Activated naive CD4-positive, alpha-beta T cell treated with Interleukin-2 at 50 U/mL for 16 hours (primary cell): Measurements from ENCODE around the gene UBA3.

Experiments
- DNase-seq: peaks from one replicate; pipeline ENCODE4 v3.0.0-alpha.2; 2020

Gene UBA3

GRCh38 chr3:69065318-69065964, 14.7 kb downstream of the UBA3 start:
- DNase-seq = peak; percentile 25

DNA sequence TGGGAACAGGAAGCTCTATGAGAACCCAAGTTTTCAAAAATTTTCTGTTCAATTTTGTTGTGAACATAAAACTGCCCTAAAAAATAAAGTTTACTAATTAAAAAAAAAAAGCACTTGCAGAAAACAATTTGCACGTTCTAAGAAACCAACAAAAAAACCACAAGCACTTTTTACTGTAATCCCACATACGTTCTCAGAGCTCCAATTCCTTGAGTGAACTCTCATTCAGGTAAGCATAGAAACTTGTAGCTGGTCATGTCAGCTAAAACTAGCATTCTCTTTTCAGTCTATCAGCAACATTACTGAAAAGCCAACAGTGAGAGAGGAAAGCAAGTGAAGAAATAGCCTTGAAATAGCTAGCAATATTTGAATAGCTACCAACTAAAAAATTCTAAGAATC, 16.5 kb downstream of the UBA3 start:
- DNase-seq = no peak

DNA sequence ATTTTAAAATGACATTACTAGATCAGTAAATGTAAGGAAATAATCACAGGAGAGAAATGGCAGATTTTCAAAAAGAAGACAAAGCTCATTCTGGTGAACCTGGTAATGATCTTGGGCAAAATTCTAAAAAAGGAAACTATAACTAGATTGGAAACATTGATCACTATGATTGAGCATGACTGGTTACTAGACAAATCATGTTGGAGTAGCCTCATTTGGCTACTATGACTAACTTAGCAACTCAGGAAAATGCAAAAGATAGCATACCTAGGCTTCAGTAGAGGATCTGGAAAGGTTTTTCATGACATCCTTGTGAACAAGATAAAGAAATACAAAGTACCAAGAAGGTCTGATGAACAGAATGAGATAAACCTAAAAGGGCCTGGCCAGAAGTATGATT, 20.5 kb downstream of the UBA3 start:
- no peak for DNase-seq

DNA sequence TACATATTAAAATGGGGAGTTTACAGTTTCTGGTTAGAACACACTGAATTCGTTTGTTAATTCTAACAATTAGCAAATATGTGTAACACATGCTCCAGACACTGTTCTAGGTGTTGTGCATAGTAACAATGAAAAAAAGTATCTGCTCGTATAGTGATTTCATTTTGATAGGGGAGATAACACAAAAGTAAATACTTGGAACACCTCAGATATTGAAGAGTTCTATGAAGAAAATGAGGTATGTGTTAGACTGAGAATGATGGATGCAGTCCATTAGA, 21.3 kb downstream of the UBA3 start:
- no peak for DNase-seq

GRCh38 chr3:69058180-69058946, 21.8 kb downstream of the UBA3 start:
- DNase-seq = no peak

DNA sequence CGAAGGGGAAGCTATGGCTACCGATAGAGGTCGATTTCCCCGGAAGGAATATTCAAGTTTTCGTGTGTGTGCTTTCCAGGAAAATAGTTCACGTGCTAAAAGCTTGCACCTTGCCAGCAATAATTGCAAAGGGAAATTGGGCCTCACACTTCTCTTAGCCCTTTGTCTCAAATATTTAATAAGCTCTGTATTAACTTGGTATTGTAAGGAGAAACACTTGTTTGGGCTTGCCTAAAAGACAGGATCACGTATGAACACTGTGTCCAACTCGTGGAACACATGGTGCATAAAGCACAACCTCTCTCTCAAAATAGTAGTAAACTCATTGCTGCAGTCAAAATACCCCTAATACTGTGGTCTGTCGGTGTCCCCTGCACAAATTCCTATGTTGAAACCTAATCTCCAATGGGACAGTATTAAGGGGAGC, 27.7 kb downstream of the UBA3 start:
- no peak for DNase-seq

DNA sequence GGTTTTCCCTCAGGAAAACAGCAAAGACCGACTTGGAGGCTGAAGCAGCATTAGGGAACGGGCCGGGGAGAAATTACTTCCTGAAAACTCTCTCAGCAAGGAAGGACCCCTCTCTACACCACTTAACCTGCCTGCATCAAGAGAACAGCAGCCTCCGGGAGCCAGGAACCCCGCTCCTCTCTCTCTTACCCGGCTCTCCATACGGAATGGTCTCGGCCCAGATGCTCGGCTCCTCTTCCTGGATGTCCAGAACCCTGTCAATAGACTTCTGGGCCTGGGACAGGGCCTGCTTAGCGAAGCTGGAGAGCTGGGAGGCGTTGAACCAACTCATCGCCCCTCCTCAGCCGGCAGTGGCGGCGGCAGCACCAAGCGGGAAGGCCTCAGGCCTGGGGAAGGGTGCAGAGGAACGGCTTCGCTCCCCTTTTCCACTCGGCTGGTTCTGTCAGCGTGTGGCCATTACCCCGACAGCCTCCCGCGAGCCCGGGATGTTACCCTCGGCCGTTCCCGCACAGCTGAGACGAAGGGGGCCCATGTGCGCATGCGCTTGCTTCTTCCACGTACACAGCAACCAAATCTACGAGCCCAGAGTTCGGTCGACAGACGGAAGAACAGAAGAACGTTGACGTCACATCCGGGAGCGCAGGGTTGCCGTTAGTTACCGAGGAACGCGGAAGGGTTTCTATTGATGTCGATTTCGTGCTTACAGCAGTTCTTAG, 28.3 kb downstream of the UBA3 start, which contains the start of gene TMF1:
Gene TMF1, minus strand, starts transcription at position 578 of the 716 bp plus-strand sequence. Its CDS starts 247 bp downstream, at position 331.
- peak; percentile 96 for DNase-seq

DNA sequence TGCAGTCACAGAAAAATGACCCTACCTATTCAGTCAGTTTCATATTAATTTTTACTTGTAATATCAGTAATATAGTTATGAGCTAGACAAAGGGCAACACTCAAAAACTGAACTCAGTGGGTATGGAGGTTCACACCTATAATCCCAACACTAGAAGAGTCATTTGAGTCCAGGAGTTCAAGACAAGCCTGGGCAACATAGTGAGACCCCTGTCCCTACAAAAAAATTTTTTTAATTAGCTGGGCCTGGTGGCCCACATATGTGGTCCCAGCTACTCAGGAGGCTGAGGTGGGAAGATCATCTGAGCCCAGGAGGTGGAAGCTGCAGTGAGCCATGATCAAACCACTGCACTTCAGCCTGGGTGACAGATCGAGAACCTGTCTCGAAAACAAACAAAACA, 31.2 kb downstream of the UBA3 start:
- DNase-seq = no peak

DNA sequence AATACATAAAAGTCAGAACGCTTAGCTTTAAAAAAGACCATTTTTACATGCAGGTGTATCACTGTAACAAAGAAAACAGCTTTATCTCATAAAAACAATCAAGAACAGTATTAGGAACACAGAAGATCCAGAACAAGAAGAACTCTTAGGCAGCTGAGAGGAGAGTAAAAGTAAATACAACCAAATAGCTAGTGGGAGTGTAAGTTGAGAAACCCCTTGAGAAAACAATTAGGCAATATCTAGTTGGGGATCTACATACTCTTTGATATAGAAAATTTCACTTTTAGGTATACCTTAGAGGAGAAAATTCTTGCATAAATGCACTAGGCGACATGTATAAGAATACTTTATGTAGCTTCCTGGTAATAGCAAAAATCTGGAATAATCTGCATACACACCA, 35.6 kb downstream of the UBA3 start:
- no peak for DNase-seq

DNA sequence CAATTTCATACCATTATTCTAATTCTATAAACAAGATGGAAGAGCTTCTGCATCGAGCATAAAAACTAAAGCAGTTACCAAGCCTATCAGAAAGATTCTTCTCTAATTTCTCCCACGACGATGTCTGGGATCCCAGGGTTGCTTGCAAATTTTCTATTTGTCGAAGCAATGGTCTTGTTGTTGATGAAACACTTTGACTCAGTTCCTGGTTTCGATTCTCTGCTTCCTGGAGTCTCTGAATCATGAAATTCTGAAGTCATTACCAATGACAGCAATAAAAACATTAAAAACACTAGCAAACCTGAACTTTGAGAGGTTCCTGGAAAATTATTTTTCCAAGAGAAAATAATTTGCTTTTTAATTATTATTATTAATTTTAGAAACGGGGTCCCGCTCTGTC, 46.7 kb downstream of the UBA3 start:
- peak; percentile 17 for DNase-seq

DNA sequence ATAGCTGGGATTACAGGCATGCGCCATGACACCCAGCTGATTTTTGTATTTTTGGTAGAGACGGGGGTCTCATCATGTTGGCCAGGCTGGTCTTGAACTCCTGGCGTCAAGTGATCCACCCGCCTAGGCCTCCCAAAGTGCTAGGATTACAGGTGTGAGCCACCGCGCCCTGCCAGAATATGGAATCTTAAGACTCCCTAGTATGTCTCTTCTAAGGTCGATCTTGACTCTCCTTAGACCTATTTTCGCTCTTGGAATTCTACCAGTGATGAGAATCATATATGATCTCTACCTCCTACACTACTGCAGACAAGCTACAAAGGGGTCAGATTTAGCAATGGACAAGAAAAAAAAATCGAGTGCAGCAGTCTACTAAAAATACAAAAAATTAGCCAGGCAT, 47.4 kb downstream of the UBA3 start:
- DNase-seq = no peak

GRCh38 chr3:69032142-69032541, 48.0 kb downstream of the UBA3 start:
- DNase-seq = no peak

GRCh38 chr3:69031635-69032034, 48.5 kb downstream of the UBA3 start:
- no peak for DNase-seq

GRCh38 chr3:69020857-69021256, 59.3 kb downstream of the UBA3 start:
- no peak for DNase-seq

- no peak for DNase-seq
Observed at GRCh38 chr3:69020424-69020823, 59.7 kb downstream of the UBA3 start.

DNA sequence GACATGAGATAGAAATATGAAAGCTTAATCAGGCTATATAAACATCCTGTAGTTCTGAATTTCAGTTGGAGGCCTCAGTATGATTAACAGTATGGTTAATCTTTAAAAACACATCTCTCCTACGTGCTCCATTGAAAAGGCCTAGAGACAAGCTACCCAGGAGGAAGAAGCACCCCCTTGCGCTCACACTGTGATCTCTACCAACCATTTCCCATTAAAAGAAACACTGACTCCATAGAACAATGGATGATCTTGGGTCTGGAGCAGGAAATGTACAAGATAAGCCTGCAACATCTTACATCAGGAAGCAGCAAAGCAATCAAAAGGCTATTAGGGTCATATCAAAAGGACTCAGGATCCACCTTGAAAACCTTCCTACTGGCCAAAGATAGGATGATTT, 63.3 kb downstream of the UBA3 start:
- DNase-seq = no peak

DNA sequence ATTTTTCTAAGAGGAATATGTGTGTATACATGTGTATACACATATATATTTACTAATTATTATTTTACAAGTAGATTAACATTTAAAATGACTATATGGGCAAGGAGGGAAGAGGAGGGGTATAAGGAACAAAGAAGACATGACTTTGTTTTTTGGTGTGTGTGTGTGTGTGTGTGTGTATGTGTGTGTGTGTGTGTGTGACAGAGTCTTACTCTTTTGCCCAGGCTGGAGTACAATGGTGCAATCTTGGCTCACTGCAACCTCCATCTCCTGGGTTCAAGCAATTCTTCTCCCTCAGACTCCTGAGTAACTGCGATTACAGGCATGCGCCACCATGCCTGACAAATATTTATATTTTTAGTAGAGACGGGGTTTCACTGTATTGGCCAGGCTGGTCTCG, 64.1 kb downstream of the UBA3 start:
- no peak for DNase-seq

DNA sequence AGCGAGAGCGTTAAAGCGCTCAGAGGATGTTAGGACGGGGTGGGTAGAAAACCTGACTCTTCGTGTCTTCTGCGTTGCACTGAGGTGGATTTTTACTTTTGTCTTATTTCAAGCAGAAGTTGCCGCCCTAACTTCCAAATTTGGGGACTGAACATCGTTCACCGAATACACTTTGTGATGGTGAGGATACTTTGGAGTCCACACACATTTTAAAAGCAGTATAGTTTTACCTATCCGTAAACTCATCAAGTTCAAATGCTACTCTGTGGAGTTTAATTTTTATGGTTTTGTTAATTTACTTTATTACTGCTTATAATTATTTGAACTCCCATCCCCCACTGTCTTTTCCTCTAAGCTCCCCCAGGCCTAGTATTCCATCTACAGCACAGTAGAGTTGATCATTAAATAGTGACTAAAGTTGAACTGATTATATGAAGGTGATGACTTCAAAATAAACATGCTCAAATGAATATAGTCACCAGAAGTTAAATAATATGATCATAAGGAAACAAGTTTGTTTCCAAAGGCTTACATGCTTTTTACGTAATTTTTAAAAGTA, 66.1 kb downstream of the UBA3 start:
- no peak for DNase-seq

- peak; percentile 83 for DNase-seq
Observed at GRCh38 chr3:69013253-69014021, 66.7 kb downstream of the UBA3 start, which contains the start of gene EOGT. EOGT (minus strand) TSS chr3:69013684; CDS start chr3:69009846, 3,838 bp downstream.

DNA sequence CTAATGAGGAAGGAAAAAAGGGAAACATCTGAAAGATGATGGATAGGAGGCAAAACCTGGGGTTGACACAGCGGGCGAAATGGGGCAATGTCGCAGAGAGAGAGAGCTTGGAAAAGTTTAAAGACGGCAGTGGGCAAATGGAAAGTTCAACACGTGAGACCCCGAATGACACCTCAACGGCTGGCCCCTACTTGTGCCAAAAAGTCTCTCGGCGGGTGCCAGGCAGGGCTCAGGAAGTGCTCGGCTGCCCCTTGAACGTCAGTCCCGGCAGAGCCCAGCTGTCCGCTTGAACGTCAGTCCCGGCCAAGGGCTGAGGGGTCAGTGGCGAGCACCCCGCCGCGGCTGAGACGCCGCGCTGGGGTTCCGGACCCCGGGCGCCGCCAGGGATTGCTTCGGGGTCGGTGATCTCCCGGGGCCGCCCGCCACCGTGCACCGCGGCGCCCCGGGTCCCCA, 67.3 kb downstream of the UBA3 start:
- DNase-seq = no peak

DNA sequence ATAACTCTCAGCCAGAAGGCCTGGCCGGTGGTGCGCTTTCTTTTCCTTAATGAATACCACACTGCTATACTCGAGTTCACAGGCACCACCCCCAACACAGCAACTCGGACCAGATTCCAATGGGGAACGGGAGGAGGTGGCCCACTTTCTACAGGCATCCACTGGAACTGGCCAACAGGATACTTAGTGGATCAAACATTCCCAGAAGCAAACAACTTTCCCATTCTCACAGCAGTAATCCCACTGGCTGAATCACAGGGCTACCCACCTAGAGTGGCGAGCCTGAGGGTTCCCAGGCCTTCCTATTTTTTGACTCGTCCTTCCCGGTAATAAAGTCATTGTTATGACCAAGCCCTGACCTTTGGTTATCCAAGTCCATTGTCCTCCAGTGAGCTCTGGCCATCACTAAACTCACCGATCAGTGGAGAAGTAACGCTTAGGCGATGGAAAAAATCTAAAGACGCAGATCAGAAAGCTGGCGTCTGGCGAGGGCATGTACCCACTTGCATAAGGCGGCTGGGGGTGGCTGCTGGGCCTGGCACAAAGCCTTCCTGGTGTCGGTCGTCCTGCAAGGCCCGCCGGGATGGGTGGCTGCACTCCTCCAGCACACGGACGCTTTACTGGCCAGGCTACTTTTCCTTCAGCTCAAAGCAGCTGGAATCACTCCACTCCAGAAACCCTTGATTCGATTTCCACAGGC, 67.9 kb downstream of the UBA3 start:
- no peak for DNase-seq

- no peak for DNase-seq
Observed at GRCh38 chr3:69011096-69011730, 69.0 kb downstream of the UBA3 start.
